Measurements from ENCODE around the gene GJB4.
"Not testable (repeated sequence)": the region's sequence is repeated elsewhere in the genome, so short reads cannot be mapped to it uniquely, and the experiment has no call there.

GJB4 gene

GRCh38 chr1:34746785-34747637 lies 12.5 kb upstream of the GJB4 start:
- no peak for DNase-seq

GRCh38 chr1:34747638-34747941 lies 11.9 kb upstream of the GJB4 start:
- no peak for DNase-seq

GRCh38 chr1:34749992-34750391 lies 9.5 kb upstream of the GJB4 start:
- no peak for DNase-seq

- DNase-seq = no peak
These were observed 8.9 kb upstream of the GJB4 start for GRCh38 chr1:34750610-34751009.

- DNase-seq = no peak
These were observed 6.4 kb upstream of the GJB4 start for GRCh38 chr1:34753163-34753562.

- no peak for DNase-seq
These were observed 4.4 kb upstream of the GJB4 start, which contains the start of gene GJB5 for GRCh38 chr1:34754964-34755637. Gene GJB5 (plus strand): TSS chr1:34755047. CDS start chr1:34757331, 2,284 bp downstream.

- no peak for DNase-seq
These were observed 3.6 kb upstream of the GJB4 start for GRCh38 chr1:34755961-34756360.

GRCh38 chr1:34757386-34757785 lies 2.2 kb upstream of the GJB4 start:
- DNase-seq = no peak

- DNase-seq = no peak
These were observed 789 bp upstream of the GJB4 start for GRCh38 chr1:34758751-34759150.

- no peak for DNase-seq
These were observed 1.7 kb downstream of the GJB4 start for GRCh38 chr1:34761176-34761761.

- no peak for DNase-seq
These were observed 2.3 kb downstream of the GJB4 start for GRCh38 chr1:34761776-34762307.

GRCh38 chr1:34762474-34763141 lies 3.1 kb downstream of the GJB4 start:
- DNase-seq = no peak

- peak; percentile 19 for DNase-seq
These were observed 3.7 kb downstream of the GJB4 start for GRCh38 chr1:34763142-34763781.

- DNase-seq = peak; percentile 34
These were observed 9.3 kb downstream of the GJB4 start for GRCh38 chr1:34768856-34769255.

GRCh38 chr1:34770891-34771504 lies 11.5 kb downstream of the GJB4 start:
- DNase-seq = no peak

GRCh38 chr1:34771573-34772371 lies 12.2 kb downstream of the GJB4 start:
- DNase-seq = no peak

- not testable (repeated sequence) for DNase-seq
These were observed 13.6 kb downstream of the GJB4 start for GRCh38 chr1:34773114-34773513.

GRCh38 chr1:34774957-34775356 lies 15.4 kb downstream of the GJB4 start:
- no peak for DNase-seq

- no peak for DNase-seq
These were observed 17.4 kb downstream of the GJB4 start for GRCh38 chr1:34776911-34777310.

GRCh38 chr1:34777519-34778321 lies 18.2 kb downstream of the GJB4 start:
- no peak for DNase-seq

Data from fibroblast of upper back skin (primary cell).